ENCODE measurements around the gene LSR. TPM values are rescaled to one million over a fixed set of nuclear protein-coding genes. Genes with fewer than 3 reads are reported as not detected.
A peak's percentile ranks its signal among the peaks of the same experiment; 100 is the strongest.

The LSR gene
- total and polyA plus RNA-seq, 12 donors: 8.2 to 106 (median 58.7) TPM

- no peak overlapping the region for H3K27ac ChIP-seq
- 64 to 71% (median 67%) methylated on average over 8 of the region's 8 CpGs for WGBS, 4 donors
- H3K27me3 ChIP-seq: no peaks in the 10 kb centered on the region
- DNase-seq: peak in 3 of 7 donors; percentile 28 to 45 (median 37)
- TF ChIP-seq CTCF (IDR thresholded peaks at IDR 0.05): no peak
- no peak for TF ChIP-seq POLR2A (IDR thresholded peaks at IDR 0.05)
- no peak overlapping the region for H3K4me3 ChIP-seq
- H3K9me3 ChIP-seq (replicated peaks in 1 of 3): no peaks in the 10 kb centered on the region
- H3K36me3 ChIP-seq (replicated peaks in 1 of 2): no peaks in the 10 kb centered on the region
- intact Hi-C loops (cut with DNase I): no loop called here
- peaks cover 0 to 27% of the 10 kb centered on the region in 2 donors for H3K4me1 ChIP-seq (replicated peaks in 1 of 2)
These were observed 41.4 kb upstream of the LSR start for GRCh38 chr19:35207391-35207871.

- DNase-seq: peak in 1 of 7 donors; percentile 27
- Histone ChIP-seq H3K27ac (no peak overlapping the region), H3K4me1 (replicated peaks in 1 of 2) (peaks cover 5 to 33% of the 10 kb centered on the region in 2 donors), H3K27me3 (no peaks in the 10 kb centered on the region), H3K36me3 (replicated peaks in 1 of 2) (no peaks in the 10 kb centered on the region), H3K9me3 (replicated peaks in 1 of 3) (no peaks in the 10 kb centered on the region), H3K4me3 (no peak overlapping the region)
- intact Hi-C loops (cut with DNase I): no loop called here
- TF ChIP-seq CTCF (IDR thresholded peaks at IDR 0.05) (no peak), POLR2A (IDR thresholded peaks at IDR 0.05) (no peak)
- WGBS, 4 donors: 87 to 92% (median 89%) methylated on average over 8 of the region's 8 CpGs
These were observed 40.7 kb upstream of the LSR start for GRCh38 chr19:35208121-35208520.

- peaks cover 17 to 47% of the 10 kb centered on the region in 2 donors for H3K4me1 ChIP-seq (replicated peaks in 1 of 2)
- peak overlapping the region in 3 of 5 donors; percentile 5 to 62 (median 36) for H3K27ac ChIP-seq
- no peaks in the 10 kb centered on the region for H3K9me3 ChIP-seq (replicated peaks in 1 of 3)
- DNase-seq: peak in 5 of 7 donors; percentile 60 to 79 (median 70)
- no peaks in the 10 kb centered on the region for H3K27me3 ChIP-seq
- no peaks in the 10 kb centered on the region for H3K36me3 ChIP-seq (replicated peaks in 1 of 2)
- no peak overlapping the region for H3K4me3 ChIP-seq
- 35 to 41% (median 38%) methylated on average over 4 of the region's 4 CpGs for WGBS, 4 donors
- no peak for TF ChIP-seq CTCF (IDR thresholded peaks at IDR 0.05)
- no peak for TF ChIP-seq POLR2A (IDR thresholded peaks at IDR 0.05)
- intact Hi-C loops (cut with DNase I): no loop called here
These were observed 39.2 kb upstream of the LSR start for GRCh38 chr19:35209646-35210045.

- 66 to 88% (median 71%) methylated on average over 6 to 7 of the region's 7 CpGs for WGBS, 4 donors
- Histone ChIP-seq H3K4me3 (no peak overlapping the region), H3K27ac (peak overlapping the region; percentile 8 to 78 (median 33)), H3K27me3 (no peaks in the 10 kb centered on the region), H3K4me1 (replicated peaks in 1 of 2) (peaks cover 17 to 47% of the 10 kb centered on the region in 2 donors), H3K9me3 (replicated peaks in 1 of 3) (no peaks in the 10 kb centered on the region), H3K36me3 (replicated peaks in 1 of 2) (no peaks in the 10 kb centered on the region)
- intact Hi-C loops (cut with DNase I): no loop called here
- no peak for TF ChIP-seq POLR2A (IDR thresholded peaks at IDR 0.05)
- DNase-seq: peak; percentile 34 to 65 (median 50)
These were observed 37.1 kb upstream of the LSR start for GRCh38 chr19:35211545-35212230.
